Sigmoid colon (tissue), 4 donors: ENCODE data around the gene BORCS5.

Experiments used
- EP300 ChIP-seq, 4 donors: sonication (generic); formaldehyde crosslinking; IDR thresholded peaks; one replicate each; pipeline ENCODE4 v1.6.1; 2017; ENCODE audit warnings: antibody characterized with exemption in 4 of 4
- POLR2A ChIP-seq, 2 donors: fragments of 450-650 bp; IDR thresholded peaks; one replicate each; pipeline ENCODE4 v1.6.1; 2016; ENCODE audit warnings: antibody characterized with exemption in 2 of 2, mild to moderate bottlenecking in 2 of 2, moderate library complexity in 2 of 2
- POLR2AphosphoS5 ChIP-seq, 4 donors: sonication (generic); formaldehyde crosslinking; IDR thresholded peaks; one replicate each; pipeline ENCODE4 v1.6.1; 2017; ENCODE audit warnings: antibody characterized with exemption in 4 of 4
- TF ChIP-seq, protein P1 (sequence below), 4 experiments: fragments of 450-650 bp in 3 of 4; fragments of 200-600 bp in 1 of 4; IDR thresholded peaks; one replicate each; pipeline ENCODE4 v1.5.1; 2016 to 2019; ENCODE audit warnings: antibody characterized with exemption in 4 of 4, mild to moderate bottlenecking in 3 of 4, moderate library complexity in 2 of 4

DNA sequence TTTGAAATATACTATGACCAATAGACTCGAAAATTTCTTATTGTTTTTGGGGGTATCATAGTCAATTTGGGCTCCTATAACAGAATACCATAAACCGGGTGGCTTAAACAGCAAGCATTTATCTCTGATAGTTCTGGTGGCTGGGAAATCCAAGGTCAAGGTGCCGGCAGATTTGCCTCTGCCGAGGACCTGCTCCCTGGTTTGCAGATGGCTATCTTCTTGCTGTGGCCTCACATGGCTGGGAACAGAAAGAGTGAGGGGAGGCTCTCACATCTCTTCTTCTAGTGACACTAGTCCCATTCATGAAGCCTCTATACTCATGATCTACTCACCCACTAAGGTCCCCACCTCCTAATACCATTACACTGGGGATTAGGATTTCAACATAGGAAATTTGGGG is 70.7 kb downstream of the BORCS5 start:
- TF ChIP-seq POLR2AphosphoS5 (IDR thresholded peaks at IDR 0.05) (no peak), EP300 (IDR thresholded peaks at IDR 0.05) (no peak), POLR2A (IDR thresholded peaks at IDR 0.05) (no peak)
- TF ChIP-seq, protein P1, sequence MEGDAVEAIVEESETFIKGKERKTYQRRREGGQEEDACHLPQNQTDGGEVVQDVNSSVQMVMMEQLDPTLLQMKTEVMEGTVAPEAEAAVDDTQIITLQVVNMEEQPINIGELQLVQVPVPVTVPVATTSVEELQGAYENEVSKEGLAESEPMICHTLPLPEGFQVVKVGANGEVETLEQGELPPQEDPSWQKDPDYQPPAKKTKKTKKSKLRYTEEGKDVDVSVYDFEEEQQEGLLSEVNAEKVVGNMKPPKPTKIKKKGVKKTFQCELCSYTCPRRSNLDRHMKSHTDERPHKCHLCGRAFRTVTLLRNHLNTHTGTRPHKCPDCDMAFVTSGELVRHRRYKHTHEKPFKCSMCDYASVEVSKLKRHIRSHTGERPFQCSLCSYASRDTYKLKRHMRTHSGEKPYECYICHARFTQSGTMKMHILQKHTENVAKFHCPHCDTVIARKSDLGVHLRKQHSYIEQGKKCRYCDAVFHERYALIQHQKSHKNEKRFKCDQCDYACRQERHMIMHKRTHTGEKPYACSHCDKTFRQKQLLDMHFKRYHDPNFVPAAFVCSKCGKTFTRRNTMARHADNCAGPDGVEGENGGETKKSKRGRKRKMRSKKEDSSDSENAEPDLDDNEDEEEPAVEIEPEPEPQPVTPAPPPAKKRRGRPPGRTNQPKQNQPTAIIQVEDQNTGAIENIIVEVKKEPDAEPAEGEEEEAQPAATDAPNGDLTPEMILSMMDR (IDR thresholded peaks at IDR 0.05): no peak
